ENCODE data around the gene FBXO47. TPM values are rescaled to one million over a fixed set of nuclear protein-coding genes. Genes with fewer than 3 reads are reported as not detected.

Gene FBXO47
- total and polyA plus RNA-seq, 10 of the 15 experiments (the other 5 are each of a cell fraction or from before 2014, with no cell fraction given): 0.04 to 0.06 (median 0.06) TPM; not detected in 7

GRCh38 chr17:38897671-38898290, 69.4 kb downstream of the FBXO47 start:
- no peaks in the 10 kb centered on the region for H3K27me3 ChIP-seq (replicated peaks in 1 of 2; ENCODE audit: control insufficient read depth in 2 of 2, insufficient read depth in 2 of 2, low read length in 1 of 2)
- no peak overlapping the region for H2AFZ ChIP-seq (ENCODE audit: control insufficient read depth, low read depth, low read length)
- intact Hi-C loops (cut with micrococcal nuclease; ENCODE audit: unreplicated experiment) (no loop called here), in situ Hi-C loops (cut with MboI) (no loop called here)
- ATAC-seq: no peak; the same call in 2 of the 3 replicates
- H3K9me3 ChIP-seq (replicated peaks; ENCODE audit: control insufficient read depth, insufficient read depth, low read length): no peaks in the 10 kb centered on the region; the same call in 2 of the 3 replicates
- H3K27ac ChIP-seq (ENCODE audit: control insufficient read depth, insufficient read depth): peak overlapping the region; percentile 96
- peak overlapping the region; percentile 84 for H3K4me2 ChIP-seq (ENCODE audit: control insufficient read depth, insufficient read depth)
- ChIA-PET POLR2A (interaction anchor here (0.6 to 2.8 kb wide), 4 partner anchors 14 to 44 kb away, joined by 4 to 21 read pairs (median 7); partner anchors contain the start of genes LASP1 and RPL23), CTCF (interaction anchor here (0.9 to 2.0 kb wide), 8 partner anchors 10 to 277 kb away, joined by 3 to 6 read pairs (median 3); partner anchors contain the start of gene LASP1), SMC1A (ENCODE audit: uncharacterized antibody, unreplicated experiment) (interaction anchor here (1.0 to 1.9 kb wide), 9 partner anchors 14 to 267 kb away, joined by 3 to 7 read pairs (median 5); partner anchors contain the start of genes LASP1NB and RPL23), RAD21 (ENCODE audit: unreplicated experiment) (interaction anchor here (1.0 to 2.4 kb wide), 3 partner anchors 25 to 85 kb away, joined by 6 to 10 read pairs (median 7); partner anchors contain the start of gene LASP1)
- no peak for FAIRE-seq
- peaks cover 20 to 27% of the 10 kb centered on the region in 2 experiments for H3K36me3 ChIP-seq (ENCODE audit: control insufficient read depth in 2 of 2, insufficient read depth in 2 of 2, low read length in 1 of 2)
- 0 out of 2 replicates have a peak overlapping the region, but pooled peaks have one; percentile 28 for H3K4me3 ChIP-seq
- TF ChIP-seq KLF5 (IDR thresholded peaks at IDR 0.05; ENCODE audit: partially characterized antibody) (no peak), POLR2A (IDR thresholded peaks at IDR 0.05; ENCODE audit: low read depth, low read length) (0 out of 2 replicates have a peak, but pooled peaks have one; percentile 3)
- peaks cover 4% of the 10 kb centered on the region for H3K79me2 ChIP-seq (ENCODE audit: control insufficient read depth, insufficient read depth, low read length)
- no peak for DNase-seq (ENCODE audit: low read depth, low spot score)
- H3K4me1 ChIP-seq (ENCODE audit: control insufficient read depth, insufficient read depth, low read length): peaks cover 28% of the 10 kb centered on the region
- WGBS (ENCODE audit: insufficient coverage, insufficient replicate concordance, low lambda C conversion rate, missing lambda C conversion rate): 81% methylated on average over 12 of the region's 12 CpGs
- H4K20me1 ChIP-seq (ENCODE audit: control insufficient read depth, insufficient read depth): no peaks in the 10 kb centered on the region
- no TSS peak for BruUV-seq (replicated peaks)
- H3K9ac ChIP-seq (ENCODE audit: control insufficient read depth, insufficient read depth, low read length): peak overlapping the region; percentile 75

- no peak overlapping the region for H3K27ac ChIP-seq (ENCODE audit: control insufficient read depth, insufficient read depth)
- RAD21 ChIA-PET (ENCODE audit: unreplicated experiment): interaction anchor here (1.0 to 2.4 kb wide), 3 partner anchors 25 to 86 kb away, joined by 6 to 10 read pairs (median 7); partner anchors contain the start of gene LASP1
- H3K27me3 ChIP-seq (replicated peaks in 1 of 2; ENCODE audit: control insufficient read depth in 2 of 2, insufficient read depth in 2 of 2, low read length in 1 of 2): no peaks in the 10 kb centered on the region
- no peak overlapping the region for H3K9ac ChIP-seq (ENCODE audit: control insufficient read depth, insufficient read depth, low read length)
- H3K4me1 ChIP-seq (ENCODE audit: control insufficient read depth, insufficient read depth, low read length): peaks cover 28% of the 10 kb centered on the region
- SMC1A ChIA-PET (ENCODE audit: uncharacterized antibody, unreplicated experiment): interaction anchor here (1.6 to 1.7 kb wide), 3 partner anchors 15 to 43 kb away, joined by 6 to 7 read pairs (median 6); partner anchors contain the start of gene RPL23
- no peak overlapping the region for H2AFZ ChIP-seq (ENCODE audit: control insufficient read depth, low read depth, low read length)
- POLR2A ChIA-PET: interaction anchor here (0.9 to 2.8 kb wide), 3 partner anchors 27 to 43 kb away, joined by 4 to 21 read pairs (median 10); partner anchors contain the start of genes LASP1 and RPL23
- FAIRE-seq (no peak), DNase-seq (ENCODE audit: low read depth, low spot score) (no peak), ATAC-seq (no peak)
- H3K9me3 ChIP-seq (replicated peaks; ENCODE audit: control insufficient read depth, insufficient read depth, low read length): no peaks in the 10 kb centered on the region; the same call in 2 of the 3 replicates
- TF ChIP-seq SP1 (IDR thresholded peaks at IDR 0.05; ENCODE audit: low read depth, low read length) (no peak), STAT1 (conservative IDR thresholded peaks at IDR 0.05) (no peak), E2F8 (IDR thresholded peaks at IDR 0.05; ENCODE audit: low read depth, partially characterized antibody) (no peak), POLR2AphosphoS5 (IDR thresholded peaks at IDR 0.05; ENCODE audit: low read length) (no peak; the same call in 1 of the 2 replicates), HDAC2 (IDR thresholded peaks at IDR 0.05) (no peak), POLR2AphosphoS2 (IDR thresholded peaks at IDR 0.05; ENCODE audit: low read depth, low read length) (no peak), MYB (IDR thresholded peaks at IDR 0.05; ENCODE audit: borderline replicate concordance, low read depth, low read length) (no peak)
- TF ChIP-seq, protein P1, sequence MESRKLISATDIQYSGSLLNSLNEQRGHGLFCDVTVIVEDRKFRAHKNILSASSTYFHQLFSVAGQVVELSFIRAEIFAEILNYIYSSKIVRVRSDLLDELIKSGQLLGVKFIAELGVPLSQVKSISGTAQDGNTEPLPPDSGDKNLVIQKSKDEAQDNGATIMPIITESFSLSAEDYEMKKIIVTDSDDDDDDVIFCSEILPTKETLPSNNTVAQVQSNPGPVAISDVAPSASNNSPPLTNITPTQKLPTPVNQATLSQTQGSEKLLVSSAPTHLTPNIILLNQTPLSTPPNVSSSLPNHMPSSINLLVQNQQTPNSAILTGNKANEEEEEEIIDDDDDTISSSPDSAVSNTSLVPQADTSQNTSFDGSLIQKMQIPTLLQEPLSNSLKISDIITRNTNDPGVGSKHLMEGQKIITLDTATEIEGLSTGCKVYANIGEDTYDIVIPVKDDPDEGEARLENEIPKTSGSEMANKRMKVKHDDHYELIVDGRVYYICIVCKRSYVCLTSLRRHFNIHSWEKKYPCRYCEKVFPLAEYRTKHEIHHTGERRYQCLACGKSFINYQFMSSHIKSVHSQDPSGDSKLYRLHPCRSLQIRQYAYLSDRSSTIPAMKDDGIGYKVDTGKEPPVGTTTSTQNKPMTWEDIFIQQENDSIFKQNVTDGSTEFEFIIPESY (IDR thresholded peaks at IDR 0.05): no peak
- peaks cover 19 to 33% of the 10 kb centered on the region in 2 experiments for H3K36me3 ChIP-seq (ENCODE audit: control insufficient read depth in 2 of 2, insufficient read depth in 2 of 2, low read length in 1 of 2)
- CTCF ChIA-PET: interaction anchor here (0.9 to 2.0 kb wide), 4 partner anchors 11 to 277 kb away, joined by 3 to 6 read pairs (median 3); no protein-coding TSS in a partner anchor
- in situ Hi-C loops (cut with MboI): no loop called here
- H3K4me2 ChIP-seq (ENCODE audit: control insufficient read depth, insufficient read depth): no peak overlapping the region
- no peaks in the 10 kb centered on the region for H4K20me1 ChIP-seq (ENCODE audit: control insufficient read depth, insufficient read depth)
- no peak overlapping the region for H3K4me3 ChIP-seq
- 98% methylated on average over 6 of the region's 6 CpGs for WGBS (ENCODE audit: insufficient coverage, insufficient replicate concordance, low lambda C conversion rate, missing lambda C conversion rate)
- no TSS peak for BruUV-seq (replicated peaks)
- intact Hi-C loops (cut with micrococcal nuclease; ENCODE audit: unreplicated experiment): no loop called here
- peaks cover 4% of the 10 kb centered on the region for H3K79me2 ChIP-seq (ENCODE audit: control insufficient read depth, insufficient read depth, low read length)
Observed at GRCh38 chr17:38897176-38897575, 70.0 kb downstream of the FBXO47 start.
